ENCODE results near the gene RERE.

The RERE gene

DNA sequence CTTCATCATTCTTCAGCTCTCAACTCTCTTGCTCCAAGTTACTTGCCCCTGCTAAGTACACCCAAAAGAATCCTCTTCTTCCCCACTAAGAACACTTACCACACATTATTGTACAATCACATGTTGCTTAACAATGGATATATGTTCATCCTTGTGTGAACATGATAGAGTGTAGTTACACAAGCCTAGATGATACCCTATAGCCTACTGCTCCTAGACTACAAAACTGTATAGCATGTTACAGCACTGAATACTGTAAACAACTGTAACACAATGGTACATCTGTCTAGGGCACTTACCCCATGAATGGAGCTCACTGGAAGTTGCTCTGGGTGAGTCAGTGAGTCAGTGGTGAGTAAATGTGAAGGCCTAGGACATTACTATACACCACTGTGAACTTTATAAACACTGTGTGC is 77.4 kb downstream of the RERE start:
- H3K36me3 ChIP-seq = no peaks in the 10 kb centered on the region
- H3K9me3 ChIP-seq = peaks cover 4% of the 10 kb centered on the region
- H3K27ac ChIP-seq = no peak overlapping the region
- peaks cover 0 to 5% of the 10 kb centered on the region in 2 experiments for H3K4me1 ChIP-seq (ENCODE audit: control insufficient read depth in 1 of 2, insufficient read depth in 1 of 2, low read depth in 1 of 2, low read length in 1 of 2)
- H3K27me3 ChIP-seq = no peaks in the 10 kb centered on the region
- no peak for TF ChIP-seq CTCF (IDR thresholded peaks at IDR 0.05)
- H3K4me3 ChIP-seq (ENCODE audit: low read depth in 1 of 2, low read length in 1 of 2) = no peak overlapping the region

- no peaks in the 10 kb centered on the region for H3K27me3 ChIP-seq
- no peak overlapping the region for H3K4me3 ChIP-seq (ENCODE audit: low read depth in 1 of 2, low read length in 1 of 2)
- TF ChIP-seq CTCF (IDR thresholded peaks at IDR 0.05) = no peak
- H3K4me1 ChIP-seq (ENCODE audit: control insufficient read depth in 1 of 2, insufficient read depth in 1 of 2, low read depth in 1 of 2, low read length in 1 of 2) = peaks cover 0 to 5% of the 10 kb centered on the region in 2 experiments
- H3K9me3 ChIP-seq = peaks cover 4% of the 10 kb centered on the region
- H3K27ac ChIP-seq = no peak overlapping the region
- H3K36me3 ChIP-seq = no peaks in the 10 kb centered on the region
Observed at GRCh38 chr1:8739377-8739776, 78.1 kb downstream of the RERE start.

- no peaks in the 10 kb centered on the region for H3K27me3 ChIP-seq
- H3K9me3 ChIP-seq = peaks cover 4% of the 10 kb centered on the region
- no peaks in the 10 kb centered on the region for H3K36me3 ChIP-seq
- H3K4me1 ChIP-seq (ENCODE audit: control insufficient read depth in 1 of 2, insufficient read depth in 1 of 2, low read depth in 1 of 2, low read length in 1 of 2) = peaks cover 0 to 5% of the 10 kb centered on the region in 2 experiments
- no peak for TF ChIP-seq CTCF (IDR thresholded peaks at IDR 0.05)
- H3K4me3 ChIP-seq (ENCODE audit: low read depth in 1 of 2, low read length in 1 of 2) = no peak overlapping the region
- H3K27ac ChIP-seq = no peak overlapping the region
Observed at GRCh38 chr1:8736927-8737326, 80.5 kb downstream of the RERE start.

DNA sequence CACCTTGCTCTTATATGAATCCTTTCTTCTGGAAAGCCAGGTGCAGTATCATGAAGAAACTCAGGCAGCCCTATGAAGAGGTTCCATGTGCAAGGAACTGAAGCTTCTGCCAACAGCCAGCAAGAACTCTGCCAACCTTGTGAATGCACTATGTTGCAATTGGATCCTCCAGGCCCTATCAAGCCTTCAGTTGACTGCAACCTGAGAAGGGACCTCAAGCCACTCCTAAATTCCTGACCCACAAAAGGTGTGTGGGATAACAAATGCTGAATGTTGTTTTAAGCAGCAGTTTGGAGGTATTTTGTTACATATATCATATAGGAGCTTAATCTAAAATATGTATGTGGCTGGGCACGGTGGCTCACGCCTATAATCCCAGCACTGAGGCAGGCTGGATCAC is 84.0 kb downstream of the RERE start:
- TF ChIP-seq CTCF (IDR thresholded peaks at IDR 0.05) = no peak

GRCh38 chr1:8731162-8731561 is 86.3 kb downstream of the RERE start:
- TF ChIP-seq CTCF (IDR thresholded peaks at IDR 0.05) = no peak
- Histone ChIP-seq H3K27ac (no peak overlapping the region), H3K4me1 (ENCODE audit: control insufficient read depth in 1 of 2, insufficient read depth in 1 of 2, low read depth in 1 of 2, low read length in 1 of 2) (no peaks in the 10 kb centered on the region), H3K36me3 (no peaks in the 10 kb centered on the region), H3K4me3 (ENCODE audit: low read depth in 1 of 2, low read length in 1 of 2) (no peak overlapping the region), H3K9me3 (no peaks in the 10 kb centered on the region), H3K27me3 (no peaks in the 10 kb centered on the region)

More for the DNA sequence above, 84.0 kb downstream of the RERE start:
- no peaks in the 10 kb centered on the region for H3K36me3 ChIP-seq
- no peaks in the 10 kb centered on the region for H3K27me3 ChIP-seq
- no peak overlapping the region for H3K27ac ChIP-seq
- no peaks in the 10 kb centered on the region for H3K4me1 ChIP-seq (ENCODE audit: control insufficient read depth in 1 of 2, insufficient read depth in 1 of 2, low read depth in 1 of 2, low read length in 1 of 2)
- H3K9me3 ChIP-seq = no peaks in the 10 kb centered on the region
- H3K4me3 ChIP-seq (ENCODE audit: low read depth in 1 of 2, low read length in 1 of 2) = no peak overlapping the region

GRCh38 chr1:8728464-8728863 is 89.0 kb downstream of the RERE start:
- Histone ChIP-seq H3K4me3 (ENCODE audit: low read depth in 1 of 2, low read length in 1 of 2) (no peak overlapping the region), H3K9me3 (no peaks in the 10 kb centered on the region), H3K36me3 (no peaks in the 10 kb centered on the region), H3K4me1 (ENCODE audit: control insufficient read depth in 1 of 2, insufficient read depth in 1 of 2, low read depth in 1 of 2, low read length in 1 of 2) (no peaks in the 10 kb centered on the region), H3K27me3 (no peaks in the 10 kb centered on the region), H3K27ac (no peak overlapping the region)
- TF ChIP-seq CTCF (IDR thresholded peaks at IDR 0.05) = no peak

Data from neutrophil (primary cell).